Fibroblast of lung (primary cell): ENCODE measurements around the gene KRTAP4-6.

Experiments
- EZH2 ChIP-seq: IDR thresholded peaks from 2 replicates; pipeline ENCODE4 v1.5.1; 2012; ENCODE audit warnings: low read length, control low read depth, mild to moderate bottlenecking; ENCODE audit errors: missing control alignments
- TF ChIP-seq, protein P1 (sequence below), 2 donors: IDR thresholded peaks in 1 of 2; conservative IDR thresholded peaks in 1 of 2; 1 replicate in 1 of 2; 2 replicates in 1 of 2; pipeline ENCODE4 v1.5.1; 2011 to 2012; ENCODE audit warnings: low read length in 2 of 2, control low read depth in 1 of 2, inconsistent platforms in 1 of 2, low read depth in 1 of 2, mild to moderate bottlenecking in 1 of 2

DNA sequence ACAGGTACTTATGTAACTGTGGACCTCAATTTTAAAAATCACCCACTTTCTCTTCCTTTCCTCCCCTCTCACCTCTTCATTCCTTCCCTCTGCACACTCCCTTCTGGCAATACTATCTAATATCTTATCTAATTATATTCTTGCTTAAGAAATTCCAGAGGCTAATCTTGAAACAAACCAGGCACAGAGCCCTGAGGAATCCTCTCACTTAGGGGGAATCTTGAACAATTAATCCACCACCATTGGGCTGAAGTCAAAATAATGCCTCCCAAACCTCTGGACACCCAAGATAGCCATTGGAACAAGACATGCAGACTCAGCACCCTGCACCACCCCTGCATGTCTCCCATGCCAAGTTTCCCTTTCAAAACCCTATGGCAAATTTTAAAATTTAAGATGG, 1.0 kb upstream of the KRTAP4-6 start:
- TF ChIP-seq, protein P1, sequence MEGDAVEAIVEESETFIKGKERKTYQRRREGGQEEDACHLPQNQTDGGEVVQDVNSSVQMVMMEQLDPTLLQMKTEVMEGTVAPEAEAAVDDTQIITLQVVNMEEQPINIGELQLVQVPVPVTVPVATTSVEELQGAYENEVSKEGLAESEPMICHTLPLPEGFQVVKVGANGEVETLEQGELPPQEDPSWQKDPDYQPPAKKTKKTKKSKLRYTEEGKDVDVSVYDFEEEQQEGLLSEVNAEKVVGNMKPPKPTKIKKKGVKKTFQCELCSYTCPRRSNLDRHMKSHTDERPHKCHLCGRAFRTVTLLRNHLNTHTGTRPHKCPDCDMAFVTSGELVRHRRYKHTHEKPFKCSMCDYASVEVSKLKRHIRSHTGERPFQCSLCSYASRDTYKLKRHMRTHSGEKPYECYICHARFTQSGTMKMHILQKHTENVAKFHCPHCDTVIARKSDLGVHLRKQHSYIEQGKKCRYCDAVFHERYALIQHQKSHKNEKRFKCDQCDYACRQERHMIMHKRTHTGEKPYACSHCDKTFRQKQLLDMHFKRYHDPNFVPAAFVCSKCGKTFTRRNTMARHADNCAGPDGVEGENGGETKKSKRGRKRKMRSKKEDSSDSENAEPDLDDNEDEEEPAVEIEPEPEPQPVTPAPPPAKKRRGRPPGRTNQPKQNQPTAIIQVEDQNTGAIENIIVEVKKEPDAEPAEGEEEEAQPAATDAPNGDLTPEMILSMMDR (conservative IDR thresholded peaks at IDR 0.05 in 1 of 2, IDR thresholded peaks at IDR 0.05 in 1 of 2; ENCODE audit: low read depth in 1 of 2, low read length in 2 of 2), result no peak
- TF ChIP-seq EZH2, result no peak
